HPDE6-E6E7 (cell line): ENCODE data around the gene FOXM1.
A peak's percentile ranks its signal among the peaks of the same experiment; 100 is the strongest.
"Not testable (repeated sequence)": the region's sequence is repeated elsewhere in the genome, so short reads cannot be mapped to it uniquely, and the experiment has no call there.

Experiments
- DNase-seq: peaks from one replicate; pipeline ENCODE4 v3.0.0; 2011; ENCODE audit warnings: missing footprints; ENCODE audit errors: extremely low spot score

The FOXM1 gene

DNA sequence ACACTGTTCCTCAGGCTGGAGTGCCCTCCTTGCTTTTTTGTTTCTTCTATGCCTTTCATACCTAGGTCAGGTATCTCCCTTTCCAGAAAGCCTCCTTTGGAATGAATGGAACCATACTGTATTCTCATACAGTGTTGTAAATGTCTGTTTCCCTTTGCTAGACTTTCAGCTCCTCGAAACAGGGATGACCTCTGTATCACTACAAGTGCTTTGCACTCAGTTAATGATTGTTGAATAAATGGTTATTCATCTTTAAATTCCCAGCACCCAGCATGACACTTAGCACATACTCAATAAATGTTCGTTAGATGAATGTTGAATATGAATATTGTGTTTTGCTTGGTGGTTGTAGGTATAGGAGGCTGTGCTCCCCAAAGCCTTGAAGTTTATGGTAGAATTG, 7.8 kb upstream of the FOXM1 start:
- no peak for DNase-seq

DNA sequence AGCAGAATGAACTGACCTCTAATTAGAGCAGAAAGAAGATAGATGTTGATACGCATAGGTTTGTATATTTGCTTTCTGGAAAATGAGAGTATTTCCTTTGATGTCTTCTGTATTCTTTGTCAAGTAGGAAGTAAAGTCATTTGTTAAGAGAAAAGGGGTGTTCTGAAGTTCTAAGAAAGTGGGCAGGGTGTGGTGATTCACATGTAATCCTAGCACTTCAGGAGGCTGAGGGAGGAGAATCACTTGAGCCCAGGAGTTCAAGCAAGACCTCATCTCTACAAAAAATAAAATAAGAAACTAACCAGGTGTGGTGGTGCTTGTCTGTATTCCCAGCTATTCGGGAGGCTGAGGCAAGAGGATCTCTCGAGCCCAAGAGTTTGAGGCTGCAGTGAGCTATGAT, 2.9 kb upstream of the FOXM1 start:
- no peak for DNase-seq

DNA sequence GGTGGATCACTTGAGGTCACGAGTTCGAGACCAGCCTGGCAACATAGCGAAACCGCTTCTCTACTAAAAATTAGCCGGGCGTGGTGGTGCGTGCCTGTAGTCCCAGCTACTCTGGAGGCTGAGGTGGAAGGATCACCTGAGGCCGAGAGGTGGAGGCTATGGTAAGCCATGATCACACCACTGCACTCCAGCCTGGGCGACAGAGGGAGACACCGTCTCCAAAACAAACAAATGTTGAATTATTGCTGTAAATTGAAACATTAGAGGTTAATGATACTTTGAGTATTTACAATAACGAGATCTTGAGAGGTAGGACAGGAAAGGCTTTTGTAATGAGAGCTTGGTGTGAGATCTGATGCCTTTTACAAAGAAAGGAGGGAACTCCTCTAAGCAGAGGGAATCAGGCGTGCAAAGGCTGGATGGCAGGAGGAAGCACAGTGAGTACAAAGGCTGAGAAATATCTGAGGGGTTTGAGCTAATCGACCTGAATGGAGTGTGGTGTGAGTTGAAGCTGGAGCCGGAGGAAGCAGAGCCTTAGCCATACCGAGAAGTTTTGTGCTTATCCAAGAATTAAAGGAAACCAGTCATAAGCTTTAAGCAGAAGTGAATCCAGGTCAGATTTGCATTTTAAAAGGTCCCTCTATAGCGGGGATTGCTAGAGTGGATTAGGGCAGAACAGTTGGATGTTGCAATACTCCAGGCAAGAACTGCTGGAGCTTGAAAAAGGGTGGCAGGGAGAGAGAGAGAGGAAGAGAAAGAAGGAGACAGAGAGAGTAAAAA, 1.2 kb upstream of the FOXM1 start:
- DNase-seq = no peak

DNA sequence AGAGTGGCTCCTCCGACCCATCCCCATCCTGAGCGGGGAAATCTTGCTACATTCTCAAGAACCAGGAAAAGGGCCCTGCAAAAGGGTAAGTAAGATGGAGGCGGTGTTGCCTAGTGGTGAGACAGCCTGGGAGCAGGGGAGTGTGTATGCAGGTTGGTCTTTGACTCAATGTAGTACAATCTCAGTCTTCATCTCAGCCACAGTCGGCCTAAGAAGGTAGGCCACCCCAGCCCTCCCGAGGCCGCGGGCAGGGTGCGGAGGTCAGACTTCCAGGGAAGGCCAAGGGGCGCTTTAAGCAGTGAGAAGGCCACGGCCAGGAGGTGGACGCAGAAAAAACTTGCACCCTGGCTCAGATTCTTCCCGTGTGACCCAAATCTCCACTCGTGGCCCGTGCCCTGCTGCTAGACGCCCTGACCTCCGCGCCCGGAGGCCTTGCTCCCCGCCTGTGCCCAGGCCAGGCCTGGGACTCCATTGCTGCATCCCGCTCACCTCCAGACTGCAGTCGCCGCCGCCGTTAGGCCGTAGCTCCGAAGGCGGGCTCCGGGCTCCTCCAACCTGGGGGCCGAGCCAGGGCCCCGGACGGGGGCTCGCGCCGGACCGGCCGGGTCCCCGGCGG, 435 bp downstream of the FOXM1 start:
- DNase-seq = peak; percentile 44

DNA sequence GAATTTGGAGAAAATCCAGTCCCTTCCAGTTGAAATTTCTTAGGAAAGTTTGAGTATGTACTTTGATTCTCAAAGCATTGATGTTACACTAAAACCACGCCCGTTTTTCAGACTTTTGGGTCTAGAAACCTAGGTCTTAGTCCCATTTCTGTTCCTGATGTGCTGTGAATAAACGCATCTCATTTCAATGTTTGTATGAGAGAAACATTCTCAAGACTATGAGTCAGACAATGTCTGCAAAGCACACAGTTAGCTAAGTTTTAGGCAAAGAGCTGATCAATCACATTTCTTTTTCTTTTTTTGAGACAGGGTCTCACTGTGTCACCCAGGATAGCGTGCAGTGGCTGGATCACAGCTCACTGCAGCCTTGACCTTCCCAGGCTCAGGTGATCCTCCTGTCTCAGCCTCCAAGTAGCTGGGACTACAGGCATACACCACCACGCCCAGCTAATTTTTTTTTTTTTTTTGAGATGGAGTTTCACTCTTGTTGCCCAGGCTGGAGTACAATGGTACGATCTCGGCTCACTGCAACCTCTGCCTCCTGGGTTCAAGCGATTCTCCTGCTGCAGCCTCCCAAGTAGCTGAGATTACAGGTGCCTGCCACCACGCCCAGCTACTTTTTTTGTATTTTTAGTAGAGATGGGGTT, 7.9 kb downstream of the FOXM1 start:
- not testable (repeated sequence) for DNase-seq

DNA sequence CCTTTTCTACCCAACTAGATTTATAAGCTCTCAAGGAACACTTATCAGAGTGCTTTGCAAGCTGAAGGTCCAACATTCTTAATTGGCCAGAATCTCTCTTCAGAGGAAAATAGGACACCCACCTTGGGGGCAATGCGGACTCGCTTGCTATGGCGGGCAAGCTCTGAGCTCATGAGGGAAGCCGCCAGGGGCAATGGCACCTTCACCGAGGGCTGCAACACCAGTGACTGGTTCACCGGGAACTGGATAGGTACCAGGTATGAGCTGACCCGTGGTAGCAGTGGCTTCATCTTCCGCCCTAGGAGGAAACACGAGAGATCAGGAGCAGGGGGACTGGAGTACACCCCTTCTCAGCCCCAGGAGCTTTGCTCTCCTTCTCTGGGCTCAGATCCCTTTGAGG, 12.8 kb downstream of the FOXM1 start:
- DNase-seq = no peak

DNA sequence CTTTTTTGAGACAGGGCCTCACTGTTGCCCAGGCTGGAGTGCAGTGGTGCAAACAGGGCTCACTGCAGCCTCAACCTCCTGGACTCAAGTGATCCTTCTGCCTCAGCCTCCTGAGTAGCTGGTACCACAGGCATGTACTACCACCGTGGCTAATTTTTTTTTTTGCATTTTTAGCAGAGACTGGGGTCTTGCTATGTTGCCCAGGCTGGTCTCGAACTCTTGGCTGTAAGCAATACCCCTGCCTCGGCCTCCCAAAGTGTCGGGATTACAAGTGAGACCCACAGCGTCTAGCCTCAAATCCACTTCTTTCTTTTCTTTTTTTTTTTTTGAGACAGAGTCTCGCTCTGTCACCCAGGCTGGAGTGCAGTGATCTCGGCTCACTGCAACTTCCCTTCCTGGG, 13.6 kb downstream of the FOXM1 start:
- not testable (repeated sequence) for DNase-seq

DNA sequence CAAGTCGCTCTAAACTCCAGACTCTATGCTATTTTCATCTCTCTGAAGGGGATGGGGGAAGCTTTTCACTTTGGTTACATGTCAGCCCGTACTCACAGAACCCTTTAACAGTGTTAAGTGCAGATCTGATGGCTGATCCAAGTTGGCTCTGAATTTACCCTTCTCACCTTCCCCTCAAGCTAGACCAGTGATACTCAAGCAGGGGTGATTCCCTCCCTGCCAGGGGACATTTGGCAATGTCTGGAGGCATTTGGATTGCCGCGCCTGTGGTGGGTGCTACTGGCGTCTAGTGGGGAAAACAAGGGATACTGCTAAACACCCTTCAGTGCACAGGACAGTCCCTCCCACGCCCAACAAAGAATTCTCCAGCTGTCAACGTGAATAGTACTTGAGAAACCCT, 14.1 kb downstream of the FOXM1 start:
- DNase-seq = no peak

DNA sequence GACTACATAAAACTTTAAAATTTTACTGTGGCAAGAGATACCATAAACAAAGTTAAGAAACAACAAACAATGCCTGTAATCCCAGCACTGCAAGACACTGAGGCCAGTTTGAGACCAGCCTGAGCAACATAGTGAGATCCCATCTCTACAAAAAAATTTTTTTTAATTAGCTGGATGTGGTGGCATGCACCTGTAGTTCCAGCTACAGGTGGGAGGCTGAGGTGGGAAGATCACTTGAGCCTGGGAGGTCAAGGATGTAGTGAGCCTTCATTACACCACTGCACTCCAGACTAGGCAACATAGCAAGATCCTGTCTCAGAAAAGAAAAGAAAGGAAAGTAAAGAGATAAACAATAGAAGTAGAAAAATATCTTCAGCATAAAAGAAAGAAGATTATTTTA, 16.8 kb downstream of the FOXM1 start:
- no peak for DNase-seq

DNA sequence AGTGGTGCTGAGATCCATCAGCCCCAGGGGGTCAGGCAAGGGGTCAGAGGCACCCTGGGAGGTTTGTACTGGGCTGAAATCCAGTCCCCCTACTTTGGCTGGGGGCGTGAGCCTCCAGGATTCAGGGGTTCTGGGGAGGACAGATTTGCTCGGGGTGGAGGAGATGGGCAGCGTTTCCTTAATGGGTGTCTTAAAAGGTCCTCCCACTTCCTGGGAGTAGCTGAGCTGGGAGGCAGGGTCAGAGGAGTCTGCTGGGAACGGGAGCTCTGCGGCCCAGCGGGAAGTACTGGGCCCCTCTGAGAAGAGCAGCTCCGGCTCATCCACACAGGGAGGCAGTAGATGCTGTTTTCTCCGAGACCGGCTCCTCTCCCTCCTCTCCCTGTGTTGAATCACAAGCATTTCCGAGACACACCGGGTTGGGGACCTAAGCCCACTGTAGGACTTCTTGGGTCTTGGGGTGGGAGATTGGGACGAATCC, 18.0 kb downstream of the FOXM1 start:
- no peak for DNase-seq

DNA sequence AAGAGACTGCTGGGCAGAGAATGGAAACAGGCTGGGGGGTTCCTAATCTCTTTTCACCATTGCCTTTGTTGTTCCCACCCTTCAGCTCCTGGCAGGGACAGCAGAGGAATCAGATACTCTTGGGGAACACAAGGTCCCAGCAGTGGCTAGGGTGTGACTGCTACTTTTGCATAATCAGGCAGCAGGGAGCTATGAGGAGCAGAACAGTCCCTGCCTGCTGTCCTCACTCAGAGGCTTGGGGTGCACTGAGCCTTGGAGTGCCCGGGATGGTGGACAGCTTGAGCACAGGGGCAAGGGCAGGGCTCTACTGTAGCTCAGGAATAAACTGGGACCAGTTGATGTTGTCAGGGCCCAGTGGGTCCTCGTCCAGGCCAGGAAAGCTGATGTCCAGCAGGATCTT, 18.6 kb downstream of the FOXM1 start:
- DNase-seq = no peak

DNA sequence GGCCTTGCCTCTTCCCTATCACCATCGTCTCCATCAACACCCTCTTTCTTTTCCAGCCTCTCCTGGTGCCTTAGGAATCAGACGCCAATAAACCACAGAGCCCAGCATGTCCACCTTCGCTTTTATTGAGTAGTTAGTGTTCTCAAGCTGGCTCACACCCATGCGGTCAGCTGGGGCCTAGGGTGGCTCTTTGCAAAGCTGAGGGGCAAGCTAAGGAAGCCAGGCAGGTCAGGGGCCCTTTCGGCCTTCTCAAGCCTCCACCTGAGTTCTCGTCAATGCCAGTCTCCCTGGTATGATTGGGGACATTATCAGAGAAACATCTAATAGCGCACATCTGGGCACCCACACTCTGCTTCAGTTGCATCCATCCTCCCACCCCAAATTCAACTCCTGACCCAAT, 19.4 kb downstream of the FOXM1 start:
- no peak for DNase-seq

DNA sequence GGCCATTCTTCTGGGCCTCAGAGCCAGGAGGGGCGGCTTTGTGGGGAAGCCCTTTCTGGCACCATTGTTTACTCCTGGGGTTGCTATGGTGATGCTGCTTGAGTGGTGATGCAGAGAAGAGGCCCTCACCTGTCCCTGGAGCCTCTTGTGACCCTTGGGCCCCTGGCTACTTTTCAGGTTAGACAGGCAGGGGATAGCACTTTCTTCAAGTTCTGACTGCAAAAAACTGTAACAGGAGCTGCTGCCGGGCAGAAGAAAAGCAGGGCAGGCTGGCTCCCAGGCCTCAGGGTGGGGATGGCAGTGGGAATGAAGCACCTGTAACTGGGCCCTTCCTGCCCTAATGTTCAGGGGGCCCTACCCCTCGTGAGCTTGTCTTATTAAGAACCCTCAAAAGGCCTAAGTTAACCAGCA, 19.9 kb downstream of the FOXM1 start, which contains the start of gene TEX52:
Gene TEX52 (minus strand): TSS at position 19 of the 411 bp plus-strand sequence. CDS start 13 bp downstream, at position 6.
- no peak for DNase-seq

DNA sequence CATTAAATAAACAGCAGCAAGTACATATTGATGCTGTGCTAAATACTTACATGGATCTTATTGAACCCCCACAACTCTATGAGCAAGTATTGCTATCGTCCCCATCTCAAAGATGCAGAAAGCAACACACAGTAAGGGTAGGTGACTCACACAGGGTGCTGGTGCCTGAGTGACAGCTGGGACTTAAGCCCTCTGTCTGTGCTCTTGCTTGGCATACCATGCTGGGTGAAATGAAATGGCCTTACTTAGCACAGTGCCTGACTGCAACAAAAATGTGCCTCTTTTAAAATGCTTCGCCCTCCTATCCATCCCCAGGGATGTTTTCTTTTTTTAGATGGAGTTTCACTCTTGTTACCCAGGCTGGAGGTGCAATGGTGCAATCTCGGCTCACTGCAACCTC, 20.9 kb downstream of the FOXM1 start:
- no peak for DNase-seq

DNA sequence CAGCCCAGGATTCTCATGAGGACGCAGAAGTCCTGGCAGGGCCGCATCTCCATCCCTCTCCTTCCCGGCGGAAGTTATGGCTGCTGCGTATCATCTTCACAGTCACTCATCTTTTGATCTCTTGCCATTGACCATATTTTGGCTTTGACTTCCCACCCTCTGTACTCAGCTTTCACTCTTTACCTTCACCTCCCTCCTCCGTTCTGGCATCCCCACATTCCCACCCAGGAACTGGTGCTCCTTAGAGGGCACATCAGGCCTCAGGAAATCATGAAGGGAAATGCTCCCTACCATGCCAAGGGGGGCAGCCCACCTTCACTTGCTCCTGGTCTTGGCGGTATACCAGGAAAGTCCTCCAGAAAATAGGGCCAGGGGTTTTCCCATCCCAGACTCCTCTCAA, 21.4 kb downstream of the FOXM1 start:
- DNase-seq = no peak

DNA sequence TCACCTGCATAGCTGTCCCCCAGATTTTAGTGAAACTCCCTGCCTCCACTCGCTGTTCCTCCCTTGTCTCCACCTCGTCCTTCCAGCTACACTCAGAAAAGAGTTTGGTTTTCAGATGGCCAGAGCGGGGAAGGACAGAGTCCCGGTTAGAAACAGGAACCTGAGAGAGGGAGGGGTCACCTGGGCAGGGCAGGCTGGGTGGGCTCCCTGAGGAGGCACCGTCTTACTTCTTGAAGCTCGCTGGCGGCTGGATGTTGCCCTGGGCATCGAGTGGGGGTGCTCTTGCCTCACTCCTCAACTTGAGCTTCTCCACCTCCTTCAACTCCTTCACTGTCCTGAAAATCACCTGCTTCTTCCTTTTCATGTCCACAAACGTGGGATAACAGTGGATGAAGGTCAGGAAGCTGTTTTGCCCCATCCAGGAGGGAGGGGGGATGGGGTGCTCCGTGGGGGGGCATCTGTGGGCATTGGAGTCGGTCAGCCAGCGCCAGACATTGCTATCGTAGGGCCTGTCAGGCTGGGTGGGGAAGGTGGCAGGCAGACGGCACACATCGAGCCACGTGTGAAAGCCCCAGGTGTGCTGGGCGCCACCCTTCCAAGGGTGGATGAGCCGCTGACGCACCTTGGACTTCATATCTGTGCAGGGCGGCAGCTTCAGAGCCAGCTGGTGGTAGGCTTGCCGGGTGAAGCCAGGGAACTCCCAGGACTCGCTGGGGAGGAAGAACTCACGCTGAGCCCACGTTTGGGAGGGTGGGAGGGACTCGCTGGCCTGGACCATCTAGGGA, 22.1 kb downstream of the FOXM1 start:
- no peak for DNase-seq

DNA sequence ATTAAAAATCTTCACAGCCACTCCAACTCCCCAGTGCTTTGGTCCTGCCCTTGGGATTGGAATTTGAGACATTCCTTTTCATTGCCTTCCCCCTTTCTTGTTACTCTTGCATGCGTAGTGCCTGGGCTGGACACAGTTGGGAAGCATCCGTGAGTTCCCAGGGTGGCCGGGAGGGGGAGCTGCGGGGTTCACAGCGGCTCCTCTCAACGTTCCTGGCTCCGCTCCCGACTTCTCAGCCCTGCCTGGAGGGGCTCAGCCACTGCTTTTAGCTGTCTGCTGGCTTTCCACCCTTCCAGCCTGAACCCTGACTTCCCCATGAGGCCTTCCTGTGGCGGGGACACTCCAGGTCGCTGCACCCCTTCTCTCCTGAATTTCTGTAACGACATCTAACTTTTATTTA, 23.3 kb downstream of the FOXM1 start:
- peak; percentile 75 for DNase-seq

DNA sequence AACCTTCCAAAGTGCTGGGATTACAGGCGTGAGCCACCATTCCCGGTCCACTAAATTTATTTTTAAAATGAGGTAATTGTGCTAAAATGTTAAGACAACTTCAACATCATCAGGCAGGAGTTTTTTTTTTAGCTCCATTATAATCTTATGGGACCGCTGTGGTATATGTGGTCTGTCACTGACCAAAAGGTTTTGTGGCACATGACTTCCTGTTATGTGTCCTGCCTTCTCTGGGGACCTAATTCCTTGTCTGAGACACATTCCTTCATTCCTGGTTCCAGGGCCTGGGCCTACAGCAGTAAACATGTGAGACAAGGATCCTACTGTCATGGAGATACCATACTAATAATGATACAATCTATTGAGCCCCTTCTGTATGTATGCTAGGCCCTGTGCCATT, 25.0 kb downstream of the FOXM1 start:
- DNase-seq = no peak

DNA sequence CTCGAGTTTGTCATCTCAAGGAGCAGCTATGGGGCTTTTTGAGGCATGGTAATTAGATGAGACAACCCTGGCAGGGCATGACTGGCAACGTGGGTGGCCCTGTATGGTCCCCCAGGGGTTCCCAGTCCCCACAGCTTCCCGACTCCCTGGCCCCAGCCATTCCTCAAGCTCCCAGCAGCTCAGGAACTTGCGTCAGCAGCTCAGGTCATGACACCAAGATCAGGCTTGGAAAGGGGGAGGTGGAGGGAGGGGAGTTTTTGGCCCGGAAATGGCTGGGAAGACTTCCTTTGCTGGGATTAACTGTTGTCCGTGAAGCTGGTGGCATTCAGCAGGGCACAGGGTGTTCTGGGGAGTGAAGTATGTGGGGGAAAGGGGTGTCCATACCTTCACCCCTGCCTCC, 31.7 kb downstream of the FOXM1 start:
- DNase-seq = no peak

DNA sequence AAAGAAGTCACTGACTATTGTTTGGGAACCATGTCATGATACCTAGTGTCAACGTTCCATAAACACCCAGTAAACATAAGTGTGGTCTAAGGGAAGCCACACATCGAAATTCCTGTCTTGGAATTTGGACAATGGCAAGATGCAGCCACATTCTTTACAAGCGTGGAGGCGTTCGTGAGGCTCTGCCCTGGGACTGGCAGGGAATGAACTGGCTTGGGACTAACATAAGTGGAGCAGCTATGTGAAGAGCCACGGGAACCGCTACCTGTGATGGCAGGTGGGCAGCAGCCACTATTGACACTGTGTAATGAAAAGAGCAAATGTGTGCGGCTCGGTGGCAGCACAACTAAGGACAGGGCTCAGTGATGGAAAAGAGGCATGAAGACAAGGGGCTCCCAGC, 32.2 kb downstream of the FOXM1 start:
- no peak for DNase-seq

DNA sequence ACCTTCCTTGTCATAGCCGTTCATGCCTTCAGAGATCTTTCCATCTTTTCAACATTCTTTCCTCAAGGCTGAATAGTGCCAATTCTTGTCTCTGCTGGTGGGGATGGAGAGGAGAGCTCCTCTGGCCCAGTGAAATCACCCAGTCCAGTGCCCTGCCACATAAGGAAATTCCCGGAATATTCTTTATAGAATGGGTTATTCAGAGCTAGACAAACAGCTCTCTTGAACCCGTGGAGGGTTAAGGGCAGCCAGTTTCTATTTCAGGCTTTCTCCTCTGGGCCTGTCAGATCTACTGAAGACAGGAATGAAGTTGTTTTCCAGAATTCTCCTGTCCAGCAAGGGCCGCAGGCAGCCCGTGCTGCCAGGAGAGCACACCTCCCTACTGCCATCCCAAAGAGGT, 34.0 kb downstream of the FOXM1 start:
- DNase-seq = no peak

DNA sequence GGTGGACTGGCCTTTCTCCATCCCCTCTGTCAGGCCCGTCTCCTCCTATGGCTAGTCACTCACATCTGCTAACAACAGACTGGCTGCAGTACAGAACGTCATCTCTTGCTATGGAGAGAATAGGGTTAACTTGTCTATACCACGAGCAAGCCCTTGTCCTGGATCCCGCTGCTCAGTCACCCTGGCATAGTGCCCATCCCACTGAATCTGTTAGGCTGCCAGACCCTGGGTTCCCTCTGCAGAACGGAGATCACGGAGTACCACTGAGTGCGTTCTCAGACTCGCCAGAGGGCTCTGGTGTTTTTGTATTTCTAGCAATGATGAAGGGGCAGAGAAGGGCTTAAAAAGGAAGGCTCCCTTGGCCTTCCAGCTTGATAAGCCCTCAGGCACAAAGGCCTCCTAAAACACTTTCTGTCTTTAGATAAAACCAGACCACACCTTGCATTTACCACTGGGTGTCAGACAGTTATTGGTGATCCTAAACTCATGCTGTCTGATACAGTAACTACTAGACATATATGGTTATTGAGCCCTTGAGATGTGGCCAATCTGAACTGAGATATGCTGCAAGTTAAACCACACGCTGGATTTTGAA, 35.8 kb downstream of the FOXM1 start:
- no peak for DNase-seq
